C4-2B (cell line): ENCODE results near the gene SRL.
A peak's percentile ranks its signal among the peaks of the same experiment; 100 is the strongest.

Source experiments
- H3K27ac ChIP-seq: fragments of 450-650 bp; 2 replicates; pipeline ENCODE4 v1.5.1; 2017
- CTCF ChIP-seq: fragments of 450-650 bp; conservative IDR thresholded peaks from 2 replicates; pipeline ENCODE4 v1.5.1; 2017; ENCODE audit warnings: mild to moderate bottlenecking
- ZFX ChIP-seq: fragments of 450-650 bp; IDR thresholded peaks from 2 replicates; pipeline ENCODE4 v1.6.1; 2017

Gene SRL

DNA sequence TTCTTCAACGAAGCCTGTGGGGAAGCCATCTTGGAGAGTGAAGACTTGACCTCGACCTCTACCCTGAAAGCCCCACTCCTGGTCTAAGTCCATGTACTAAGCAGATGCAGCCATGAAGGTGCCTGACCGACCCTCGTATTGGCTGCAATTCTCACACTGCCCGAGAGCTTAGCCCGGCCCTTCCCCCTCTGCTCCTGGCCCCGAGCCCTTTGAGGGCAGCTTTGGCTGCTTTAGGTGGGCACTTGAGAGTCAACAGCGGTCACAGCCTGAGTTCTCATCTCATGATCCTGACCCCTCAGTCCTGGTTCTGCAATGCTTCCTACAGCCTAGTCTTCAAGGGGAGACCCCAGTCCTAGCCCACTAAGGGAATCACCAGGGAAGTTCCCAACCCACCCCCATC, 35.9 kb downstream of the SRL start:
- H3K27ac ChIP-seq: no peak overlapping the region
- TF ChIP-seq CTCF: no peak
- no peak for TF ChIP-seq ZFX

- TF ChIP-seq CTCF (no peak), ZFX (no peak)
- no peak overlapping the region for H3K27ac ChIP-seq
Observed at GRCh38 chr16:4204521-4204920, 37.4 kb downstream of the SRL start.

- H3K27ac ChIP-seq: no peak overlapping the region
- TF ChIP-seq ZFX (no peak), CTCF (no peak)
Observed at GRCh38 chr16:4203748-4204147, 38.1 kb downstream of the SRL start.

DNA sequence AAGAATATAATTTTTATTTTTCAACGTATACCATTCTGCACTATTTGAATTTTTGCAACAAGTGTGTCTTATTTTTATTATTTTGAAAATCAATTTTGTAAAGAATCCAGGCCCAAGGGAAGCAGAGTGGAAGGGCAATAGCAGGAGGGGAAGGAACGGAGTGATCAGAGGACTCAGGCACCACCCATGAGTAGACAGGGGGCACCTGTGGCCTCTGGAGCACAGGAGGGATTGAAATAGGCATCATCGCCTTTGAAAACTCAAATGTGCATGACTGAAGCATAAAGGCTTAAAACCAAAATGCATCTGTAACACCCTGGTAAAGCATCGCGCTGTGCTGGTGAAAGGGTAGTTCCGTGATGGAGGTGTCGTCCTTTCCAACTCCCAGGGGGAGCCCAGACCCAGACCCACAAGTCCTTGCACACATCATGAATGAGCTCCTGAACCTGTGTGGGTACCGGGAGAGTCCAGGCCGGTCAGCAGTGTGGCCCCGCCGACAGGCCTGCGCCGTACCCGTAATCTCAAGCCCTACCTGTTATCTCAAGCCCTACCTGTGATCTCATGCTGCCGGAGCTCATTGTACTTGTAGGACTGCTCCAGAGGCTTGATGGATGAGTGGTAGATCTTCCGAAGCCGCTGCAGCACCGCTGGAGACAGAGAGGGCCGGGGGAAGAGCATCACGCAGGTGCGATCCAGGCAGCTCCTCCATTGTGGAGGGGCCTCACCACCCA, 39.1 kb downstream of the SRL start:
- H3K27ac ChIP-seq: no peak overlapping the region
- TF ChIP-seq CTCF (no peak), ZFX (no peak)

GRCh38 chr16:4200781-4201137, 41.1 kb downstream of the SRL start:
- no peak for TF ChIP-seq CTCF
- no peak overlapping the region for H3K27ac ChIP-seq

DNA sequence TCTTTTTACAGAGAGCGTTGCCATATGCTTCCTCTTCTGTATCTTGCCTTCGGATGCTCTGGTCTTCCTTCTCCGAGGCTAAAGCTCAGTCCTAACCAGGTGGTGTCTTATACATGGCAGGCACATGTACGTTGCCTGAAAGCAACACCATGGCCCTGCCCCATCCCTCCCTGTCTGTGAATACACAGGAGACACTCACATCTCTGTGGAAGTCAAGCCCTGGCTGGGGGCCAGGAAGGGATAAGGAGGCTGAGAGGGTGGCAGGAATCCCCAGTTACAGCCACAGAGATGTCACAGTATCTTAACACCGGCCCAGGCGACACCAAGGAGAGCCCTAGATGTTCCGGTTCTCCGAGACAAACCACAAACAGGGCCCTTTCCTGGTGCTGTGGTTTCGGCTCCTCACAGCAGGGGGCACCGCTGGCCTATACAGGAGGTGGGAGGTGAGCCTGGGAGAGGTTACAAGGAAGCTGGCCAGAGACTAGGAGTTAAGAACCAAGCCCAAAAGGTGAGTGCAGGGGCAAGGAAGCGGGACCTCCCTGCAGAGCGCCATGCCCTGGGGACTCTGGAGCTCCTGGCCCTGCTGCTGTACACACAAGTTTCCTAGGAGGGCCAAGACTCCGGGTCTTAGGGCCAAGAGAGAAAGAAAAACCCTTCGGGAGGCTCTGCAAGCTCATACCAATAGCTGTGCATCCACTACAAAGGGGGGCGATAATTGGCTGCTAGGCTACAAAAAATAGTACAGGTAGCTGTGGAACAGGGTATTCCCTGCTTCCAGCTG, 41.7 kb downstream of the SRL start:
- TF ChIP-seq CTCF: peak; percentile 79
- no peak for TF ChIP-seq ZFX
- H3K27ac ChIP-seq: no peak overlapping the region

GRCh38 chr16:4198816-4199215, 43.1 kb downstream of the SRL start:
- TF ChIP-seq CTCF (no peak), ZFX (no peak)
- H3K27ac ChIP-seq: no peak overlapping the region
